HG03520 (cell line): Measurements from ENCODE around the gene MYPOP.

Experiments used
- ATAC-seq: cut with Tn5 transposase; IDR thresholded peaks from one replicate; pipeline ENCODE4 v1.9.1; 2021; ENCODE audit warnings: mild to moderate bottlenecking, moderate library complexity; ENCODE audit not compliant: unreplicated experiment

MYPOP gene, protein sequence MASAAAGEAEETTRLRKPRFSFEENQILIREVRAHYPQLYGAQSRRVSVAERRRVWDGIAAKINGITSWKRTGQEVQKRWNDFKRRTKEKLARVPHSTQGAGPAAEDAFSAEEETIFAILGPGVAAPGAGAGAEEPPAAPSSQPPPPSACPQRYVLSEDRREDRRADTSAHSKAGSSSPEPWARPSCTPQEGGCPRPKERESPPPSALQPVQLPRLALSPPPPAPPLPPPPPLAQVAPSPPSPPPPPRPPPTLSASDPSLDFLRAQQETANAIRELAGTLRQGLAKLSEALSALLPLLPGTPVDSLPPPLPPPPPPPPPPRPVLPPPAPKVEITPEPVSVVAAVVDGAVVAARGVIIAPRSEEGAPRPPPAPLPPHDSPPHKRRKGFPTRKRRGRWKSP

DNA sequence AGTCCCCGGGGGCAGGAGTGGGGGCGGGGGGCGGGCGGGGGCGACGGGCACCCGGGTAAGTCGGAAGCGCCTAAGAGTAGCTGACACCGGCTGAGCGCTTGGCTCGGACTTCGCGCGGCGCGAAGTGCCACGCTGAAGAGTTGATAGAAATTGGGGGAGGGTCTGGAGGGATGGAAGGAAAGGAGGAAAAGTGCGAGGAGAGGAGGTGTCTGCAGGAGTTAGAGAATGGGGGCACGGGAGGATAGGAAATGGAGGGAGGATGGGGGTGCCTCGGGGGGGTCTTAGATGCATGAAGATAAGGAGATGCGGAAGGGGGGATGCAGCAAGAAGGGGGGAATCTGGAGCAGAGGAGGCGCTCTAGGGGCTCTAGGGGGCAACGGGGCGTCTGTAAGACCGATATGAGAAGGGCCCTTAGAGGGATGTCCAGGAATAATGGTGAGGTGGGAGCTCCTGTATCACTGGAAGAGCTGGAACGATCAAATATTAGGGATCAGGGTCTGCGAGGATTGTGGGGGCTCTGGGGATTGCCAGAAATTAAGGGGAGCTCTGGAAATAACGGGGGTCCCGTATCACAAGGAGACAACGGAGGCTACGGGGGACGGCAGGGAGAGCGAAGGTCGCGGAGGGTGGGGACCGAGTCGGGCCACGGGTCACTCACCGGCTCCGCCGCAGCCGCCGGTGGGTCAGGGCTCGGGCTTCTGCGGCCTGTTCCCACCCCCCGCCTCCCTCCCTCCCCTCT lies at the start of gene MYPOP:
MYPOP (minus strand) TSS at position 702 of the 739 bp plus-strand sequence. CDS start 840 bp downstream, outside the sequence.
- no peak for ATAC-seq

DNA sequence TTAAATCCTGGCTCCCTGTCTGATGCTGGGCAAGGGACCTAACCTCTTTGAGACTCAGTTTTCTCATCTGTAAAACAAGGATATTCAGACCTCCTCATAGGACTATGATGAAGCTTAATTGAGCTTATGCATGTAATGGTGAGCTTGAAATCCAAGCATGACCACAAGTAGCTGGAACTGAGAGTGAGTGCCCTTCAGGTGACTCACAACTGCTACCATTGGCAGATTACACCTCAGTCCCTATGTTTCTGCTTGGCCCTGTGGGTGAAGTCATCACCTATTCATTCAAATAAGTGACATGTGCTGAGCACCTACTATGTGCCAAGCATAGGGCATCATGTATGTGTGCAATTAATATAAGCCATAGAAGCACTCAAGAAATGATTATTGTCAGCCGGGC lies 45.5 kb upstream of the MYPOP start:
- no peak for ATAC-seq

DNA sequence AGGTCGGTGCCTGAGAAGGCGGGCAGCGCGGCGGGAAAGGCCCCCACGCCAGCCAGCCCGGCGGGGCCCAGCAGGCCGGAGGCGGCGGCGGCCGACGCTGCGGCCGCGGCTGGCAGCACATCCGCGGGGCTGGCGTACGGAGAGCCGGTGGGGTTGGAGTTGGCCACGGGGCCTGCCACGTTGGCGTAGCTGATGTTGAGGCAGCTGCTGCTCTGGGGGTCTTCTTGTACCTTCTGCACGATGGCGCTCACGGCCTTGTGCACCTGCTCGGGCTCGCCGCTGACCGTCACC lies 38.0 kb upstream of the MYPOP start:
- ATAC-seq, result no peak

DNA sequence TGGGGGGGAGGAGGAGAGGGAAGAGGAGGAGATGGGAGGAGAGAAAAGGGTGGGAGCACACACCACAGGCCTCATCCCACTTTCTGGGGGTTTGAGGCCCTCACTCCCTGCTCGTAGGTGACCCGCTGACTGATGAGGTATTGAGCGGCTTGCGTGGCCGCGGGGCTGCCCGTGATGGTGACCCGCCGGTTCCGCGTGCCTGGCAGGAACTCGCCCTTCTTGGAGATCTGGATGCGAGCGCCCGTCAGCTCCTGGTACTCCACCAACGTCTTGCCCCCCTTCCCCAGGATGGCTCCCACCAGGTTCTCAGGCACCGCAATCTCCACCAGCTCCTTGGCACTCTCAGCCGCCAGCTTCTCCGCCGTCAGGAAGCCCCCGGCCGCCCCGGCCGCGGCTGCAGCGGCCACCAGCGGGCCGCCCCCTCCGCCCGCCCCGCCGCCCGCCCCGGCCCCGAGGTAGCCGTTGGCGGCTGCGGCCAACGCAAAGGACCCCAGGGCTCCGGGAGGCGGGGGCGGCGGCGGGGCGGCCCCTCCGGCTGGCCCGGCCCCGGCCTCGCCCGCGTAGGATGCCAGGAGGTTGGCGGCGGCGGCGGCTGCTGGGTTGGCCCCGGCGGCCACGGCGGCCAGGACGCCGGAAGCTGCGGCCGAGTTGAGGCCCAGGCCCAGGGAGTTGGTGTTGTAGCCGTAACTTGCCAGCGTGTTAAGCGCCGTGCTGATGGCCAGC lies 37.5 kb upstream of the MYPOP start:
- ATAC-seq, result no peak

DNA sequence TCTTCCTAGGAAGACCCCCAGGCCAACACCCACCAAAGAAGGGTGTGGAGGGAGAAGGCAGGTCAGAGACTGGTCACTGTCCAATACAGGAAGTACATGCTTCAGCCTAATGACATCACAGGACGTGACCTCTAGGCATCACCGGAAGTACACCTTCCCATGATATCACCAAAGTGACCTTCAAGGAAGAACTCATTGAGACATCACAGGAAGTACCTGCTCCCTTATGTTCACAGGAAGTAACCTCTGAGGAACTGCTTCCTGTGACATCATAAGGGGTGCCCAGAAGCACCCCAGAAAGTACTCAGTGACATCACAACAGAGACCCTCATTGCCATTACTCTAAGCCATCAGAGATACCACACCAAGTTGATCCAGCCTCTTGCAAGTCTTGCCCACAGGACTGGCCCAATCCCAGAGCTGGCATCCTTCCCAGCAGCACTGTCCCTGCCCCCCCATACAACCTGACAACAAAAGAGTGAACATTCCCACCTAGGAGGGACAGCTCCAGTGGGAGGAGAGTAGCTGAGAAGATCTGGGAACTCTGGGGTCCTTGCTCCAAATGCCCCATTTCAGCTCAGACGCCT lies 36.4 kb upstream of the MYPOP start:
- no peak for ATAC-seq

DNA sequence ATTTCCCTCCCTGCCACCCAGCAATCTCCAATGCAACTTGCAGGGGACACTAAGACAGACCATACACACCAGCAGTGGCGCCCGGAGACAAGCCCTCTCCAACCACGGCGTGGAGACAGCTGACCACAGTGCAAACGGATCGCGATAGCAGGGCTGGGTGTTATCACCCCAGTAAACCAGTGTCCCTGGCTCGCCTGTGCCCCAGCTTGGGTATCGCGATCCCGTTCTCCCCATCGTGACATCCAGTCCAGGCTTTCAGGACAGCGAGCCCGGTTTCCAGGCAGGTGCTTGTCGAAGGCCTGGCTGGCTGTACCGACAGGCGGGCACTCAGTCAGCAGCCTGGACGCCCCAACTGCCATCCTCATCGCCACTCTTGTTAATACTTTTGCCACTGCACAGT lies 32.9 kb upstream of the MYPOP start:
- no peak for ATAC-seq

DNA sequence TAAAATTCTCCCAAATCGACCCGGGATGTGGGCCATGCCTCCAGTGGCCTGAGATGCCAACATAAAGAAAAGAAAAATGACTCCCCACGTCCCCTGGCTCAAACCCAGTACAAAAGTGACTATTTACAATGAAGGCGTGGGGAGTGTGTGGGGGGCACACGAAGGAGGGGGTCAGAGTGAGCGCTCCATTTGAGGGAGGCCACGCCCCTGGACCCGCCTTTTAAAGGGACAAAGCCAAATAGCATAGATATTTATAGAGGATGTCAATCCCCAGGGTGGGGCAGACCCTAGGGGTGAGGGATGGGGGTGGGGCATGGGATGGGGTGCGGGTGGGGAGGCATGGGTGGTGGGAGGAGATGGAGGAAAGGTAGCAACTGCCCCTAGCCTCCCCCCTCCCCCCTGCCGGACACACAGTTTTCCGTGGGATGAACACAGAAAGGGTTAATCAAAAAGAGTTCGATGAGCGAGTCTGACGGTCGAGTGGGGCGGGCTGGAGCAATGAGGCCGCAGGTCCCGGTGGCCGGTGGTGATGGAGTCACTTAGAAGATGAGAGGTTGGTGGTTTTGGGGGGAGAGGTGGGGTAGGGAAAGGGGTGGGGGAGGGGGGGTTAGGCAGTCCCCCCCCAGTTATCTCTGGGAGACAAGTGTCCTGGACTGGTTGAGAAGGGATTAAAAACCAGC lies 32.3 kb upstream of the MYPOP start:
- ATAC-seq, result no peak

DNA sequence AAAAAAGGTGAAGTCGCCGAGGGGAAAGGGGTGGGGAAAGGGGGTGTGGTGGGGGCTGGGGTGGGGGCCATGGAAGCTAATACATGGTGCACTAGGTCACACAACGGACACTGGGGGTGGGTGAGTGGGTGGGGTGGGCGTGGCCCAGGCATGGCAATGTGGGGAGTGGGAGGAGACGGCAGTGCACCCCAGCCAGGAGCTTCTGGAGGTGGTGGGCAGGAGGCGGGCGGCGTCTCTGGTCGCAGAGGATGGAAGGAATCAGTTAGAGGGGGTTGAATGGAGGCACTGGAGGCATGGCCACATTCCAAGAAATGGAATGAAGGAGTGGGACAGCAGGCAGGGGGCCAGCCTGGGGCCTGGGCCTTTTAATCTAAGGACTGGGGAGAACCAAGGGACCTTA lies 31.3 kb upstream of the MYPOP start:
- no peak for ATAC-seq

DNA sequence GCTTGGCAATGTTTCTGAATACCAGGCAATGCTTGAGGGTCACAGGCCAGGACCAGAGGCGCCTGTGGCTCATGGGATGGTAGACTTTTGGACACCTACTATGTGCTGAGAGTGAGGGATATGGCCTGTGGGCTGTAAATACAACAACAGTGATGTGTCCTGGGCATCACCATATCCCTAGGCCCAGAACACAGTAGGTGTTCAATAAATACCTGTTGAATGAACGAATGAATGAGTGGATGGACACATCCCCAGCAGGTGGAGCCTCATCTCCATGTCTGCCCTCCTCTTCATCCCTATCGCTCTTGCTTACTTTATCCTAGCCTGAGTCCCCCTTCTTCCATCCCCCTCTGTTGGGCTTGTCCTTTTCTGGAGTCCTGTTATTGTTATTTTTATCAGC lies 28.6 kb upstream of the MYPOP start:
- ATAC-seq, result no peak

DNA sequence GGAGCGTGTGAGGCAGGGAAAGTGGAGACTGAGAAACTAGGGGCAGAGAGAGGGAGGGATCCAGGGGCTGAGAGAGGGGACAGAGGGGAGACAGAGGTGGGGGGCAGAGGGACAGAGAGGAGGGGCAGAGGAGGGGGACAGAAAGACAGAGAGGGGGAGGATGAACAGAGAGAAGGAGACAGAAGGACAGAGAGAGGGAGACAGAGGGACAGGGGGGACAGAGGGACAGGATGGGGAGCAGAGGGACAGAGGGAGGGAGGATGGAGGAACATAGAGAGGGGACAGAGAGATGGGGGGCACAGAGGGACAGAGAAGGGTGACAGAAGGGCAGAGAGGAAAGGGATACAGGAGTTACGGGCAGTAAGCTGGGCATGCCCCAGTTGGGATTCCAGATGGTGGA lies 26.8 kb upstream of the MYPOP start:
- no peak for ATAC-seq

DNA sequence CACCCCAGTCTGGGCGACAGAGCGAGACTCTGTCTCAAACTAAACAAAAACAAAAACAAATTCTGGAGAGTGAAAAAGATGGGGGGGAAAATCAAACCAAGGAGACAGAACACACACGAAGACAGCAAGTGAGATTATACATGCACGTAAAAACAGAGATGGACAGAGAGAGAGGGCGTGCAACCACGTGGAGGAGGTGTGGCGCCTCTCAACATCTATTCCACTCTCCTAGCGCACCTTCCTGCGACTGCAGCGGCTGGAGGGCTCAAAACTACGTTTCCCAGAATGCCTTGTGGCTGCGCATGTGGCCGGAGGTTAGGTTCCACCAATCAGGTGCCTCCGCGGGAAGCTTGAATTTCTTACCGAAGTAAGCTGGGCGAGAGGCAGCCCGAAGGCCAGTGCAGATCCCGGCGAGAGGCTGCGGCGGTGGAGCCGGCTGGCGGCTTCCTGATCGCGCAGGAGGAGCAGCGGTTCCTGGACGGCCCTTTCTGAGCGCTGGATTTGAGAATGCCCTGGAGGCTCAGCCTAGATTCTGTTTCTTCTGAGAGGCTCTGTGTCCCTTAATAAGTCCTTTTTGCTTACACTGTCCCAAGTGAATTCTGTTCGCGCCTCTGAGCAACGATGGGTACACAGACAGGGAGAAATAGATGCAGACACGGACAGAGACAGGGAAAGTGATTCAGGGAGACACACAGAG lies 25.3 kb upstream of the MYPOP start:
- peak; percentile 50 for ATAC-seq

DNA sequence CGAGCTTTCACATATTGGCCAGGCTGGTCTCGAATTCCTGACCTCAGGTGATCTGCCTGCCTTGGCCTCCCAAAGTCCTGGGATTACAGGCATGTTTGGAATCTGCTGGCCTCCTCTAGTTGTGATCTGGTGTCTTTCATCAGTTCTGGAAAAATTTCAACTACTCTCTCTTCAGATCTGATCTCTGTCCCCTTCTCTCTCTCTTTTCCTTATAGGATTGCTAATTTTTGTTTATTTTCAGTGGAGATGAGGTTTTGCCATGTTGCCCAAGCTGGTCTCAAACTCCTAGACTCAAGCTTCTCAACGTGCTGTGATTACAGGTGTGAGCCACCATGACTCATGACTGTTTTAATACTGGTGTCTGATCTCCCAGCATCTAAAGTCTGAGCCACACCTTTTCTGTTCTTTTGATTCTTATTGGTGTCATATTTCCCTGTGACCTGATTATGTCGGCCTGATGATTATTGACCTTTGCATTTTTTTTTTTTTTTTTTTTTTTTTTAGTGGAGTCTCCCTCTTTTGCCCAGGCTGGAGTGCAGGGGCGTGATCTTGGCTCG lies 22.6 kb upstream of the MYPOP start:
- no peak for ATAC-seq

DNA sequence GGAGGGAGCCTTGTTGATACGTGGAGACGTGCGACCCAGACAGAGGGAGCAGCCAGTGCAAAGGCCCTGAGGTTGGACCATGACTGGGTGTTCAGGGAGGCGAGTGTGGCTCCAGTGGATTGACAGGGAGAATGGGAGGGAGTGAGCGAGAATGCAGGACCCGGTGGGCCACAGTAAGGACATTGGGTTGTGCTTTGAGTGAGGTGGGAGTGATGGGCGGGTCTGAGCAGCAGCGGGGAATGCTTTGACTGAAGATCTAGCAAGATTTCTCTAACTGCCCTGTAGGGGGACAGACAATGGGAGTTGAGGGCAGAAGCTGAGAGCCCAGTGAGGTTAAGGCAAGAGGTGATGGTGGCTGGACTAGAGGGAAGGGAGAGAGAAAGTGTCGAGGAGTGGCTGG lies 19.9 kb upstream of the MYPOP start:
- ATAC-seq, result no peak

DNA sequence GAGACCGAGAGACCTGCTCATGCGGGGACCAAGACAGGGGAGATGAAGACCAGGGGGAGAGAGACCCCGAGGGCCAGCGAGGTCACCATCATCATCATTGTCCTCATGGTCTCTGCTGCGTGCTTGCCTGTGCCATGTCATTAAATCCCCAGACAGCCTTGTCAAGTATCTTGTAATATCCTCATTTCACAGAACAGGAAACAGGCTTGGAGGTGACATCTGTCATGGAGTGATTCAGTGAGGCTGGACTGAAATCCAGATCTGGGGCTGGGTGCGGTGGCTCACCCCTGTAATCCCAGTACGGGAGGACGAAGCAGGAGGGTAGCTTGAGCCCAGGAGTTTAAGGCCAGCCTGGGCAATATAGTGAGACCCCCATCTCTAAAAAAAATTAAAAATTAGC lies 18.0 kb upstream of the MYPOP start:
- no peak for ATAC-seq

DNA sequence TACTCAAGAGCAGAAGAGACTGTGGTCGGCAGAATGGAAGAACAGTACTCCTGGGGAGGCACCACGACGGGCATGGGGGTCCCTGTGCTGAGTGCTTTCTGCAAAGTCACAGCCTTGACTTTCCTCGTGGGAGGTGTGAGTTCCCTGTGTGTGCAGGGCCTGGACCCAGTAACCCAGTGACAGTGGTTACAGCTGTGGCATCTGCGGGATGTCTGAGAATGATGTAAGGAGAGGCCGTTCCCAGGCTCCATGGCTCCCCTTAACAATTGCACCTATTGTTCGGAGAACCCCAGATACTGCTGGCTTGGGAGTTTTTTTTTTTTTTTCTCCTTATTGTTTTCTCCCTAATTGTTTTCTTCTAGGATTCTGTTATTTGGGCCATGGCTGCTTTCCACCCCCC lies 17.3 kb upstream of the MYPOP start:
- ATAC-seq, result no peak

DNA sequence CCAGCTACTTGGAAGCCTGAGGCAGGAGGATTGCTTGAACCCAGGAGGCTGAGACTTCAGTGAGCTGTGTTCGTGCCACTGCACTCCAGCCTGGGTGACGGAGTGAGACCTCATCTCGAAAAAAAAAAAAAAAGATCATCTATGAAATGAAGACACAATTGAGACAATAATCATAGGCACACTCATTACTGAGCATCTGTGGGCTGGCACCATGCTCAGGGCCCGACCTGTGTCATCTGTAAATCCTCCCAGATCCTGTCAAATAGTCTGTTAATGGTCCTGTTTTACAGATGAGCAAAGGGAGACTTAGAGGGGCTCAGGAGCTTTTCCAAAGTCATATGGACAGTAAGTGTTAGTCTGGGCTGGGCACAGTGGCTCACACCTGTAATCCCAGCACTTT lies 16.3 kb upstream of the MYPOP start:
- no peak for ATAC-seq

DNA sequence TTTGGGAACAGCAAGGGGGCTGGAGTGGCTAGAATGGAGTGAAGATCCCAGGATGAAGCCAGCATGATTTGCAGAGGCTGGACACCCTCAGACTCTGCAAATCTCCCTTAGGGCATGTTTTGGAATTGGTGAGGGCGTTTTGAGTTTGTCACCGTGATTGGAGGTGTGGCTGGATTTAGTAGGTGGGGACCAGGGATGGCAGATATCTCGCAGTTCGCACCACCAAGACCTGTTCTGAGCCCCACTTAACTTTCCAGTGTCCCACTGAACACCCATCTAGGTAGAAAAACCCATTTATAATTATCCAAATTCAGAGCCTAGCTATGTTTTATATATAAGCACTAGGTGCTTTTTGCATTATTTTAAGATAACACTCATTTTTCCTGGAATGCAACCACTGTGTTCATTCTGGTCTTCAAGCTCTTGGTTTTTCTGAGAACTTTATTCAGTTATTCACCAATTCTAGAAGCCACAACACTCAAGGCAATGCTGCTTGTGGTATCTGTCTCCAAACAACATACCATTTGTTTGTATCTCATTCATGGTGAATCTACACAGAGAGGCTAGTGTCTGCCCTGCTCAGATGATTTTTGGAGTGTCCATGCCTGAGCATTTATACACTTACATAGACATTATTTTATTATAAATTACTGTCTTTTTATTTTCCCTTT lies 15.1 kb upstream of the MYPOP start:
- no peak for ATAC-seq

DNA sequence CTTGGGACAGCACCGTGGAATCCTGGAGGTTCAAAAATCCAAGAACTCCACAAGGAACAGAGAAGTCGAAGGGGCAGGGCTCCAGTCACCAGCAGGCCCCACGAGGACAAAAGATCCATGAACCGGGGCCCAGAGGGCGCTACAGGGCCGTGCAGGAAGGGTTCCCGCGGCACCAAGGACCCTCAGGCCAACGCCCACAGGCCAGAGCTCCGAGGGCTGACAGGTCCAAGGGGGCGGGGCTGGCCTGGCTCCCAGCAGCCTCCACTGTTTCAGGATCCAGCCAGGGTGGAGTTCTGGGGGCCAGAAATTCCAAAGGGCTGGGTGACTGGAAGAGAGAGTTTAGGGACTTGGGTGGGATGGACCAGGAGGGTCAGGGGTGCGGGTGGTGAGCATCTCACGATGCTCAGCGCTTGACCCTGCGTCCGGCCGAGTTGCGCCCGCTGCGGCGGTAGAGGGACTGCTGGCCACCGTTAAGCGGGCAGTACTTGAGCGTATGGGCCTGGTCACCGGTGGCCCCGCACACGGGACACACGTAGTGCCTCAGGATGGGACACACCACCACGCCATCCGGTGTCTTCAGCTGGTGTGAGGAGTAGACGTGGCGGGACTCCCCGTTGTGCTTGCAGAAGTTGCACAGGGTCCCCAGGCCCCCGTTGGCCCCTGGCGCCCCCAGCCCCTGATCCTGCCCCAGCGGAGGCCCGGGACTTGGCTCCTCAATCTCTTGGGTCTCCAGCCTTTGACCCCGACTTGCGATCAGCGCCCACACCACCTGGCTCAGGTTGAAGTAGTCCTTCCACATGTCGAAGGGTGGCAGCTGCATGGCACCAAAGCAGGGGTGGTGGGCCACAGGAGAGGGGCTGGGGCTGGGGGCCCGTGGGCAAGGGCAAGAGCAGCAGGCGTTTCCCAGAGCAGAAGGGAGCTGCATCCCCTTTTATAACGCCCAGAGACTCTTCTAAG lies 11.7 kb upstream of the MYPOP start, which contains the start of gene NANOS2:
NANOS2 (minus strand) TSS at position 905 of the 957 bp plus-strand sequence; CDS start at position 820, 85 bp downstream.
- no peak for ATAC-seq
